ENCODE results near the gene DGKE.

GRCh38 chr17:56896217-56896967 lies 62.4 kb downstream of the DGKE start:
- TF ChIP-seq CTCF (IDR thresholded peaks at IDR 0.05) (no peak), POLR2A (IDR thresholded peaks at IDR 0.05) (no peak)
